NCI-H187 treated with DMSO at 0.1 percent for 48 hours (cell line): ENCODE results near the gene ZBED2.

Source experiments
- DNase-seq: peaks from one replicate; lab custom pipeline; 2025; lab: John Stamatoyannopoulos, UW

ZBED2 gene

DNA sequence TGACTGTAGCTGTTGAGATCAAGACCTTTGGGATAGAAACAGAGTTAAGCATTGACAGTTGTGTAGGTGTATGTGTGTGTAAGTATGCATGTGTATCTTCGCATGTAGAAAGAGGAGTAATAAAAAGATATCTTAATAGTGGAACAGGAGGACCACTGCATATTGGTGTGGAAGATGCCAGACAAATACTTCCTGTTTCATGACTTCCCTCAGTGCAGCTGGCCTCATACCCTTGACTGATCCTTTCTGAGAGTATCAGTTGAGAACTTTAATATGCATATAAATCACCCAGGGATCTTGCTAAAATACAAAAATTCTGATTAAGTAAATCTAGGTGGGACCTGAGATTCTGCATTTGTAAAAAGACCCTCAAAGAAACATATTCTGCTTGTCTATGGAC is 8.5 kb upstream of the ZBED2 start:
- no peak for DNase-seq

DNA sequence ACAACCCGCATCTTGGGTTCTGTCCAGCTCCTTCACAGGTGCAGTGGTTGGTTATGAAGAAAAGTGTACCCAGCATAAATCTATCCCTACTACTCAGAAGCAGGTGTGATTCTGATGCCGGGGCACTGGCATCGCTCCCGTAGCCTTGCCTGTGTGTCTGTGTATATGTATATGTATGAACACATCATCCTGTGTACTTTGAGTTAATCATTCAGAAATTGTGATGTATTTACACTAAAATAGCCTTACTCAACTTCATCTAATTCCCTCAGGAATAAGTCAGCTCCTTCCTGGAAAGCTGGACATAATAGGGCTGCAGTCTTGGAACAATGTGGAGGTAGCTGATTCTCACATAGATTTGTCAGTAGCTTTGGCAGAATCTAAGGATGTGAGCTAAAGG is 6.7 kb upstream of the ZBED2 start:
- DNase-seq: no peak

DNA sequence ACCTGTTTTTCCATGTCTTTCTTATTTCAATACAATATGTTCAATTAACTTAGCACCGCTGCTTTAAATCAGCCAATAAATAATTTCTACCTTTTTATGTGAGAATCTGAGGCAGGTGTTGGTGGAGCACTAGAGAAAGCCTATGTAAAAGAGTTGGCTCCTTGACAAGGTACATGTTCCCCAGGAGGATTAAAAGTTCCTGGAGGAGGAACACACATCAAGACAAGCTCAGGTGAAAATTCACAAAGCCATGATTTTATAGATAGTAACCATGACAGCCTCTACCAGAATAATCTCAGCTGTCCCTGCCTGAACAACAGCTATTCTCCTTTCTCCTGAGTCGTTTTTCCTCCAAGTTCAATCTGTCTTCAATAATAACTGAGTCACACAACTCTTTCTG is 3.4 kb upstream of the ZBED2 start:
- no peak for DNase-seq

DNA sequence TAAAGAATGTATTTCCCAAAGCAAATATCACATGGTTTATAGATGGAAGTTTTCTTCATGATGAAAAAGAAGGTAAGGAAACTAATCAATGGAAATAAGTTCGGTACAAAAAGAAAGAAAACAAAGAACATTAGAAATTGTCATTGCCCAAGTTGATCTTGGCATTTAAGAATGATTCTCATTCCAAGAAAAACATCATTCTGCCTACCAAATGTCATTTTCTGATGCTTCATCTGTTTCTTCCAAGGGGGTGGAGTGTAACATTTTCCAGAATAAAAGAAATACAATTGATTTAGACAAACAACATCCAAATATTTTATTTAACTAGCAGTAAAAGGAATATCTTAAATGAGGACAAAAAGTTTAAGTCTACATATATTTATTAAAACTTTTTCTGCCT is 3.0 kb upstream of the ZBED2 start:
- DNase-seq: no peak

DNA sequence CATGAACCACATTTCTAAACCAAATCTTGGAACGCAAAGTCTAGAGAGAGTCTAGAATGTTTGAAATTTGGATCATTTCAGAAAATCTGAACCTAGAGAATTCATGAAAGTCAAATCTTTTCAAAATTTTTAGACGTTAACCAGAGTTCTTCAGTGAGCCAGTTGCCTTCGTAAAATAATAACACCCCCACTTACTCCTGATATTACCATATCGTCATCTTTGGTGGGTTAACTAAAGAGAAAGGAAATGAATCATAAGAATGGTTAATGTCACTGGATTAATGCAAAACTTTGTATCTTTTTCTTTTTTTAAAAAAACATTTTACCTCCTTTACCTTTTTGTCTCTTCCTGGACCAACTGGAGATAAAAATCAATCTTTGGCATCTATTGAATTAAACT is 1.2 kb upstream of the ZBED2 start:
- no peak for DNase-seq

DNA sequence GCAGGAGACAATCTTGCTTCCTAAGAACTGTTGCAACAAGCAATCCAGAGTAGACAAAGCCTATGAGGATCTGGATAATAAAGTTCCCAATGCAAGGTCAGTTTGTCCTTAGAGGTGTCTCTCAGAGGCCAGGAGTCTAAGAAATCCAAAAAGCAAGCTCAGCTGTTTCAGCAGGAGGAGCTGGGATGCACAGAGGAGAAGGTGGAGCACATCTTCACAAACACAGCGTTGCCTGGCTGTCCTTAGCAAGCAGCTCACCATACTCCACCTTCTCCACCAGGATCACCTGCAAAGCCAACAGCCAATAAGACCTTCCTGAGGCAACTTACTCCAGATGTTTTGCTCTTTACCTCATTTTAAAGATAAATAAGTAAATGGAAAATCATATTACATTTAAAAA is 365 bp downstream of the ZBED2 start:
- no peak for DNase-seq

DNA sequence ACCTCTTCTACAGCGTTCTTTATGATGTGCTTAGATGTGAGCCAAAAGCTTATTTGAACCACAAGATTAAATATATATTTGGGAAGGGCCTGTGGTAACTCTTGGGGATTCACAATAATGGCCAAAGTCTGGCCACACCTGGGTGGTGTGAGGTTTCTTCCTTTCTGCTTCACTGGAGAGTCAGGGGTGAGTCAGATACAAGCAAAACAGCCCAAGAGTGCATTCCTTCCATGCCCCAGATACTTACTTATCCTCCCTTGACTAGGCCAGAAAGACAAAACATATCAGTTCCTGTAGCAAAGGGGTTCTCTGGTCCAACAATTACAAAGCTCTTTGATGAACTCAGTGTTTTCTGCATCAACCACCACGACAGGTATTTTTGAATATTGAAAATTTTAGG is 941 bp downstream of the ZBED2 start:
- no peak for DNase-seq

DNA sequence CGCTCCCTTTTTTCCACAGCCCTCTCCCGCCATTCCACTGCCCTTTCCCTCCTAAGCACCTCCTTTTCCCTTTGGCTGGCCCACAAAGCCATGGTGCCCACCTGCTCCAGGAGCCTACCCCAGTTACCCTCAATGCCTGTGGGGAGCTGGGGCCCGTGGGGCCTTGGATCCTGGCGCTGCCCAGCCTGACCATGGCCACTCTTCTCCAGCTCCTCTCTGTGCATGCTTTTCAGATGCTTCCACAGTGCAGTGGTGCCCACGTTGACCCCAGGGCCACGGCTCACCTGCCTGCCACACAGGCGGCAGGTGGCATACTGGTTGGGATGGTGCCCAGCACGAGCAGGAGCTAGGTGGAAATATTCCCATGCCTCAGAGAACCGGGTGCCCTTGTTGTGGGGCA is 1.5 kb downstream of the ZBED2 start:
- no peak for DNase-seq

DNA sequence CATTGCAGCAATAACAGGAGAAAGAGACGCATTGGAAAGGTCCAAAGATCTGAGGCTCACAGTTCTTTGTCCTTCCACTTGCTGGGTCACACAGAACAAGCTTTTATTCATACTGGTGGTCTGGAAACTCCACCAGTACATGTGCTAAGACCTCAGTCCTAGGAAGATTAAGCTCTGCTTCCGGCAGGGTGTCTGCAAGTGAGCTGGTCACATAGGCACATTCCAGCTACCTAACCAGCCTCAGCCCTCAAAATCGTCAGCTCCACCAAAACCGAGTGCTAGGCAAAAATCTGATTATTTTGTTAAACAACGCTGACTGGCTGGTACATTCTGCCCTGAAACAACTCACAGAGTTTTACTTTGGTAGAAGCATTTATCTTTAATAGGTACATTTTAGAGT is 2.2 kb downstream of the ZBED2 start:
- DNase-seq: no peak

DNA sequence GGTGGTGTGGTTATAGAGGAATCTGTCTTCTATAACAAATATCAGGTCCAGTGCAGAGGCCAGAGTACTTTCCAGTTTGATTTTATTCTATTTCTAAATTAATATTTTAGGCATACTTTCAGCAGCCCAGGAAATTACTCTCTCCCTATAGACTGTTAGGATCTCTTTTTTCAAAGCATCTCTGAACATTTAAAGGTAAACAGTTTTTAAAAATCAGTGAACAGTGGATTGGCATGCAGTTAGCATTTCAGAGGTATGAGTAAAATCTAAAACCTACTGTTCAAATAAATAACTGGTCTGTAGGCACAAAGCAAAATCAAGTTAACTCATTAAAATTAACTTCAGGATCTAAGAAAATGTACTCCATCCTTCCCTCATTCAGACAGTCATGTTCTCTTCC is 3.0 kb downstream of the ZBED2 start:
- DNase-seq: no peak

DNA sequence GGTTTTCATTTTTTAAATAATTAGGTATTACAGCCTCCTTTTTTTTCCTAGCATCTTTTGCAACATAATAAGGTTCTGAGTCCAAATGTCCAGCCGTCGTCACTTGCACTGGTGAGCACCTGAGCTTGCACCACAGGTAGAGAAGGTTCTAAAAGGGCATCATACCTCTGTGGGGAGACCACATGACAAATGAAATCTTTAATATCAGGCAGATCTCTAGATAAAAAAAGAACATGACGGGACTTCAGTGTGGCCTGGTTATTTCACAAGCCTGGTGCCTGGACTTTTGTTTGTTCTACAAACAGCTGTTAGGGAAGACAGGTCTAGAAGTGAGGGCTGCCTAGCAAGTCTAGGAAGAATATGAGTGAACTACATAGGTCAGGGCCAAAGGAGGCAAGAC is 3.6 kb downstream of the ZBED2 start:
- no peak for DNase-seq

DNA sequence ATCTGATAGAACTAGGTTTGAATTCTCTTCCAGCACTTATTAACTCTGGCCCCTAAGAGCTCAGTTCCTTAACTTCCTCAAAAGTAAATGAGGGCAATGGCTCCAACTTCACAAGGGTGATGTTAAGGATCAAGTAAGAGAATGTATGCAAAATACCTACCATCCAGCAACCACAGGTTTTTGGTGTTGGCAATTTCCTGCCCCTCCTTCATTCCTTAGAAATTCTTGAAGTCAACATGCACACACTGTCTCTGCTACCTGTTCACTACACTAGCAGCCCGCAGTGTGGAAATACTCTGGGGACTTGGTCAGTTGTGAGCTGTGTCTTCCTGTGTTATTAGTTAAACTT is 5.0 kb downstream of the ZBED2 start:
- DNase-seq: no peak

DNA sequence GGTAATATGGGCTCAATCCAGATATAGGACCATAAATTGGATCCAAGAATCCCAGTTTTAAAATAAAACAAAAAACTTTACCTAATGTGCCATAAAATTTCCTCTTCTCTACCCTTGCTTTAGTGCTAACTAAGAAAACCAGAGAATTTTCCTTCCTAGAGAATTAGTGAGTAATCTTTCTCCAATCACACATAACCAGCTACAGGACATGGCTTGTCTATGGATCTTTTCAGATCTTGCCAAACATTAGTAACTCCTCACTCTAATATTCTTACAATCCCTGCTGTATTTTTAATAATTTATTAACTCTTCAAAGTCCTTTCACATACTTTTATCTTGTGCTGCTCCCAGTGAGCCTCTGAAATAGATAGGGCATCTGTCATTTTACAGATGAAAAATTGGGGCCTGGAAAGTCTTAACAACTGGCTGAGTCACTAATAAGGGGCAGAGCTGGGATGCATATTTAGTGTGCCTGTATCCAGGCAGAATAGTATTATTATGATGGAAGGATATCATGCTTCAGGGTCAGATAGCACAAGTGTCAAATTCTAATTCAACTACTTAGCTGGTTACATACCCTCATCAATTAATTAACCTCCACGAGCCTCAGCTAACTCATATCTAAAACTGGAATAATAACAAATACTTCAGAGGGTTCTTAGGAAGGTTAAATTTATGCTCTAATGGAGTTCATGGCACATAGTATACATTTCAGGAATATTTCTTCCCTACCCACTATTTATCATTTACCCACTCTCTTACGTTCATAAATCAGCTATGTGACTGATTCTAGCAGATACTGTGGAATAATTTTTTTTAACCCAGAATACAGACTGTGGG is 5.6 kb downstream of the ZBED2 start:
- DNase-seq: no peak

DNA sequence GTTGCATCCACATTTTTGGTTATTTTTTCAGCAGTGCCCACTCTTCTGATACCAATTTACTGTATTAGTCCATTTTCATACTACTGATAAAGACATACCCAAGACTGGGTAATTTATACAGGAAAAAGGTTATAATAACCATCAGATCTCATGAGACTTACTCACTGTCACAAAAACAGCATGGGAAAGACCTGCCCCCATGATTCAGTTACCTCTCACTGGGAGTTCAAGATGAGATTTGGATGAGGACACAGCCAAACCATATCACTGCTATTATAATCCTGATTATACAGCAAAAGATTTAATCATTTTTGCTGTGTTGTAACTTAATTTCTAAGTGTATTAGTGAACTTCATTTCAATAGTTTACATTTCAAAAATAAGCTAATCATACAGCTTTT is 6.6 kb downstream of the ZBED2 start:
- no peak for DNase-seq

DNA sequence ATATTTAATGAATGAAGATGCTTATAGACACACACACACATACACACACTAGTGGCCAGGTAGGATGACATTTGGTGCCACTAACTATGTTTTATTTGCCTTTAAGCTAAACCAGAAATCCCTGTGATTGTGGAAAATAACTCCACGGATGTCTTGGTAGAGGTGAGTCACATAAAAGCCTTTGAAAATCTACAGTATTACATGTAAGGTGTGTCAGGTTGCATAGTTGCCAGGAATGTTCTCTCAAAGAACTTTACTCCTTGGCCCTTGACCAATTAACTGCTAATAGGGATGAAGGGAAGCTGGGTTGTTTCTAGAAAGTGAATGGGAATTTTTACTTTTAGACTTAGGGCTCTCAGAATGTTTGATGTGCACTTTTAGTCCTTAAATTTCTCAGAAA is 9.9 kb downstream of the ZBED2 start:
- no peak for DNase-seq

DNA sequence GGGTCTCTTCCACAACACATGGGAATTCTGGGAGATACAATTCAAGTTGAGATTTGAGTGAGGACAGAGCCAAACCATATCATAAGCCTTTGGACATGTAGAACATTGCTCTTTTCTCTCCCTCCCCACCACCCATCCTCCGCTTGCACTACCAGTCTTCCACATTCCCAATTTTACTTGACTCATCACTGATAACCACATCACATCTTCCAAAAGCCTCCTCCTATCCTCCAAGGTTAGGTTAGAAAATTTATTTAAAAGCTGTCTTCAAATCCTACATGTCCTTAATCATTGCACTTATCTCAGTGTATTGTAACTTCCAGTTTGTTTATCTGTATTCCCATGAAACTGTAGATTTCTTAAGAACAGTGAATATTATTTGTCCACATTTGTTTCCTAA is 10.4 kb downstream of the ZBED2 start:
- no peak for DNase-seq

DNA sequence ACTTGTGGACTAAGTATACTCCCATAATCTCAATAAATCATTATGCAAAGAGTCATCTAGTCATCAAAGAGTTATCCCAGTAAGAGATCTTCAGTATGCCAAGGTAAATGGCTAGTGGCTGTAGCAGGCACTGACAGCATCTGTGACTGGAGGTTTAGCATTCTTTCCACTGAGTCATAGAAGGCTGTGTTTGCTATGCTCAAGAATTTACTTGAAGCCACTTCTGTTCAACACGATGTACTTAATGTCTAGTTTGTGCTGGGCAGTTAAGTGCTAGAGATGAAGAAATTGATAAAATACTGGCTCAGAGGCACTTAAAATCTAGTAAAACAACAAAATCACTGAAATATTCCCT is 13.0 kb downstream of the ZBED2 start:
- no peak for DNase-seq

DNA sequence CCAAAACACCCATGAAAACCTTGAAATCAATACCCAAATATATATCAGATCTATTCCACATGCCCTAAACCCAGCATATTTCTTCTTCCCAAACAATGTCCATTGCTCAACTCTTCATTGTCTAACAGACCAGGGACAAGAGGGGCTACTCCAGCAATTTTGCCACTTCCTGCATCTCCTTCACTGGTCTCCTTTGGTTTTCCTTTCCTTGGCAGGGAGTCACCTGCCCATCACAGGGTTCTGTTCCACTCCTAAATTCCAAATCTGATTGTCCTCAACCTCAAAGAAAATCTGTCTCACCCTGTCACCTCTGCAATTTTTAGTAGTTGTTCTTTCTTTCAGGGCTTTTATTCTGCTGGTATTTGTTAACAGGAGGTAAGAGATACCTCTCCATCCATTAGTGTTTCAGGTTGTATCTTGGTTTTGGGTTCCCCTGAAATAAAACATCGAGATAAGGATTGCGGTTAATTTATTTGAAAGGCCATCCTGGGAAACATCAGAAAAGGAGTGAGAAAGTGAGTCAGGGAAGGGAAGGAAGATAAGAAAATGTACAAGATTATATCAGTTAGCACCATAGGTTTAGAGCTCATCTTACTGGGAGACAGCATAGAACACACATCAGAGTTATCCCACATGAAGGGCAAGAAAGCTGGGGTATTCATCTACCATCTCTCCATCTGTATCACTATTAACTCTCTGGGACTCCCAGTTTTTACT is 13.6 kb downstream of the ZBED2 start:
- no peak for DNase-seq

DNA sequence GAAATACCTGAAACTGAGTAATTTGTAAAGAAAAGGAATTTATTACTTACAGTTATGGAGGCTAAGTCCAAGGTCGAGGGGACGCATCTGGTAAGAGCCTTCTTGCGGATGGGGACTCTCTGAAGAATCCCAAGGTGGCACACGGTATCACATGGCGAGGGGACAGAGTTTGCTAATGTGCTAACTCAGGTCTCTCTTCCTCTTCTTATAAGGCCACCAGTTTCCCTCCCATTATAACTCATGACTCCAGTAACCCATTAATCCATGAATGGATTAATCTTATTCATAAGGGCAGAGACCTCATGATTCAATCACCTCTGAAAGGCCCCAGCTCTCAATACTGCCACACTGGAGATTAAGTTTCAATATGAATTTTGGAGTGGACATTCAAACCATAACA is 15.7 kb downstream of the ZBED2 start:
- no peak for DNase-seq

DNA sequence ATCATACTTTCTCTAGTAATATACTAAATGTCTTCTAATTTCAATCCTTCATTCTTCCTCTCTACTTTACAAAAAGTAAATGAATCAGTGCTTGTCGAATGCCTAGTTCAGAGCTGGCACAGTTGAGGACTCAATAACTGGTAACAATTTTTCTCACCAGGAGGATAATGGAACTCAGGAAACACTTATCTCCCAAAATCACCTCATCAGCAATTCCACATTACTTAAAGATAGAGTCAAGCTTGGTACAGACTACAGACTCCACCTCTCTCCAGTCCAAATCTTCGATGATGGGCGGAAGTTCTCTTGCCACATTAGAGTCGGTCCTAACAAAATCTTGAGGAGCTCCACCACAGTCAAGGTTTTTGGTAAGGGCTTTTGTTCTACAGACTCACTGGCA is 16.3 kb downstream of the ZBED2 start:
- DNase-seq: no peak

DNA sequence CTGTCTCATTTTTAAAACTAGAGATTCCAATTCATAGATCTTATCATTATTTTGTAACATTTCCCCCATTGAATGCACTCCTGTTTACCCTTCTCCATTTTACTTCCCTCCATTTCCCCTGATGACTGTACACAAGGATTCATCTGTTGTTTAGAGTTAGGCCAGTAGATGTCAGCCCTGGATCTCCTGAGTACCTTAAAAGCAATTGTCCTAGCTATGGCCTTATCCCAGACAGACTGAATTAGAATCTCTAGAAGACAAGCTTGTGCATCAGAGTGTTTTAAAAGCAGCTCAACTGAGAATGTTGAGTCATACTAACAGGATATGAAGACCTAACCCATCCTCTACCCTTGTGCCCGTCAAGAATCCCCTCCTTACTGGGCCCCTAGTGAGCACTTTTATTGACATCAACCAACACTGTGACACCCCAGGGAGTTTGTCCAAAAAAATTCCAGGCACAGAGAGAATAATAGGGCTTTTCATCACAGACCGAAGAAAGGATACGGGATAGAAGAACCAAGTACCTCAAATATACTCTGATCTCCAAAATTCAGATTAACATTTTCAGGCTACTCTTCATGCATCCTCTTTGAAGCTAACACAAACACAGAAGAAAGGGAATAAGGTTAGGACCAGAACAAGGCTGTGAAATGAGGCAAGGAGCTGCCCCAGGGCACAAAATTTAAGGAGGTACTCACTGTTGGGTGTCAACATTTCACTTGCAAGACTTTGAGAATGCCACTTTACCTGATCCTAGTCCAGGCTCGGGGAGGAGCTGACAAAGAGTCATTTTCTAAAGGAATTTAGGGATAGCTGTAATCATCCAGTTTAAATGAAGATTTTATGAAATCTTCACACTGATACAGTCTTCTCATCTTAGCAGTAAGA is 17.1 kb downstream of the ZBED2 start:
- DNase-seq: no peak

DNA sequence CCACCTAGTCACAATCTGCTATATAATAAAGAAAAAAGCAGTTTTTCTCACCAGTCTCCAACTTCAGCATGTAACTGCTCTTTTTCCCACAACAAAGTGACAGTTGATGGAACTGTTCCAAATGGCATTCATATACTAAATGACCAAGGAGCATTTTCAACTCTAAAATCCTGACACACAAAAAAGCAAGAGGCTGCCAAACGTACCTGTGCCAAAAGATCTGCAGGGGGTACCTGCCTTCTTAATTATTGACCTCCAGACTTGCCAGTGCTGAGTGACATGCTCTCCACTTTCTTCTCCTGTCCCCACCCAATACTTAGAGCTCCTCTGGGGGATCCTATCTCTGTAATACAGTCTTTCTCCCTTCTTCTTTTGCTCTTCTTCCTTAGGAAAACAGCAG is 18.0 kb downstream of the ZBED2 start:
- no peak for DNase-seq

DNA sequence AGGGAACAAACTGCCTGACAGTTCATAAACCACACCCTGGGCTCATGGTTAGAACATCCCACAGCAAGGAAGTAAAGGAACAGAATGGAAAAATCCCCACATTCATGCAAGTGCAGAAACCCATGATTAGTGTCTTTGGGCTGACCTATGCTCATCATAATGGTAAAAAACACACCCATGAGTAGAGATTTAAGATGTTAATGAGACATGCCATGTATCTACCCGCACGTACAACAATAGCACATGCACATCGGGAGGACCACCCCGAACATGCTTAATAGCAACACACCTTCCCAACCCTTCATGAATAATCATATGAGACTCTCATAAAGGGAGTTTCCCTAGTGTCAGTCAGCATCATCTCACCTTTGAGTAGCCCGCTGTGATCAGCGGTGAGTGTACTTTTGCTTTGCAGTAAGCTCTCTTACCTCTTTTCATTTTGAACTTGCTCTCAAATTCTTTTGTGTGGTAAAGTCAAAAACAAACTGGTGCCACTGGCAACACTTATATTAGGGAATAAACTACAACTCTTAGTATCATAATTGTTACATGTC is 23.2 kb downstream of the ZBED2 start:
- DNase-seq: no peak
